GM12891 (cell line): ENCODE data around the gene ELK3.

ENCODE experiments used
- DNase-seq: peaks from one replicate; pipeline ENCODE4 v3.0.0; 2011; ENCODE audit warnings: low spot score; ENCODE audit not compliant: insufficient read length
- FAIRE-seq: peaks from 2 replicates; lab custom pipeline; 2011; peaks lifted over from hg19 to GRCh38; lab: Jason Lieb, UNC
- PAX5 ChIP-seq: IDR thresholded peaks from 2 replicates; pipeline ENCODE4 v1.6.1; 2011; ENCODE audit warnings: low read length, moderate library complexity, mild to moderate bottlenecking; ENCODE audit not compliant: insufficient read depth, severe bottlenecking
- POLR2A ChIP-seq: IDR thresholded peaks from 2 replicates; pipeline ENCODE4 v1.6.1; 2011; ENCODE audit warnings: low read depth, low read length, control low read depth
- POLR2AphosphoS5 ChIP-seq: IDR thresholded peaks from 2 replicates; pipeline ENCODE4 v1.6.1; 2011; ENCODE audit warnings: low read depth, low read length, control low read depth
- POU2F2 ChIP-seq: IDR thresholded peaks from 2 replicates; pipeline ENCODE4 v1.6.1; 2011; ENCODE audit warnings: low read depth, mild to moderate bottlenecking, control low read depth, low read length, moderate library complexity
- SPI1 ChIP-seq: IDR thresholded peaks from 2 replicates; pipeline ENCODE4 v1.6.1; 2011; ENCODE audit warnings: low read depth, low read length, control low read depth
- TAF1 ChIP-seq: IDR thresholded peaks from 2 replicates; pipeline ENCODE4 v1.6.1; 2011; ENCODE audit warnings: low read depth, low read length, control low read depth

Gene ELK3

DNA sequence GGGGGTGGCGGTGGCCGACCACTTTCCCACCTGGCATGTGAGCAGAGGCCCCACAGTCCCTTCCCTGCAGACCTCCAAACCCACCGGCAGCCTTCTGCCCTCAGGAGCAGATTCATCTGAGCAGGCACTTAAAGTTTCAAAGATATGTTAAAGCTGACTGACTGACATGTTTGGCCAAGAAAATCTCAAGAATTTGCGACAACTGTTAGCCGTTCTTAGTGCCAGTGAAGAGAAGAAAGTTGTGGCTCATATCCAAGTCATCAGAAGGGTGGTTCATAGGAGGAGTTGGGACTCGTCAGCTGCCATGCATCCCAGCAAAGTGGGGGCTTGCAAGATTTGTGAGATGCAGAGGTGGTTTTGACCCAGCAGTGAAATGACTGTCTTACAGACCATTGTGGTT is 27.2 kb downstream of the ELK3 start:
- DNase-seq: no peak
- no peak for FAIRE-seq

DNA sequence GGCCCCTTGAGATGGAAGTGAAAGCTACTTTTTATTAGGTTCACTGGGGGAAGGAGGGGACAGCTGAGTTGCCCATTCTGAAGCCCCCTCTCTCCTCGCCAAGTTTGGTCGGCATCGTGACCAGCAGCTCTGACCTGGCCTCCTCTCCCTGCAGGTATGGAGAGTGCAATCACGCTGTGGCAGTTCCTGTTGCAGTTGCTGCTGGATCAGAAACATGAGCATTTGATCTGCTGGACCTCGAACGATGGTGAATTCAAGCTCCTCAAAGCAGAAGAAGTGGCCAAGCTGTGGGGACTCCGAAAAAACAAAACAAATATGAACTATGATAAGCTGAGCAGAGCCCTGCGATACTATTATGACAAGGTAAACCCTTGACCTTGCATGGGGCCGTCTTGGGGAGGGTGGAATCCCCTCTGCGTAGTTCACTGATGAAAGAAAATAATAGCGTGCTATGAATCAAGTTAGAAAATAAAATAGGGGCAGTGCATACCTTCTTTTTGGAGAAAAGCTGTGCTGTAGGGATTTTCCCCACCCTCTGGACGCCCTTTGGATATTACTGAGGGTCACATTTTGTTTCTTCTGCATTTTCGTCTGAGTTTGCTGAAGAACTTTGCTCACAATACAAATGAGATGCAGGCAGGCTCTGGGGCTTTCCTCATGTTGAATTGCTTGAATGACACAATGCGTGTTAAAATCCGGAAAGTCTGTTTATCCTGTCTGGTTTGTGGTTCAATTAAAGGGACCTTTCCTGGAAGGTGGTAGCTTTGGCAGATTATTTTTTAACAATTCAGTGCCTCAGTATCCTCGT is 29.4 kb downstream of the ELK3 start:
- no peak for FAIRE-seq
- no peak for DNase-seq
- TF ChIP-seq PAX5 (no peak), POLR2A (no peak), TAF1 (no peak), SPI1 (no peak), POLR2AphosphoS5 (no peak), POU2F2 (no peak)

More for the DNA sequence above, 27.2 kb downstream of the ELK3 start:
- TF ChIP-seq TAF1 (no peak), POLR2A (no peak), PAX5 (no peak), POLR2AphosphoS5 (no peak), SPI1 (no peak), POU2F2 (no peak)

DNA sequence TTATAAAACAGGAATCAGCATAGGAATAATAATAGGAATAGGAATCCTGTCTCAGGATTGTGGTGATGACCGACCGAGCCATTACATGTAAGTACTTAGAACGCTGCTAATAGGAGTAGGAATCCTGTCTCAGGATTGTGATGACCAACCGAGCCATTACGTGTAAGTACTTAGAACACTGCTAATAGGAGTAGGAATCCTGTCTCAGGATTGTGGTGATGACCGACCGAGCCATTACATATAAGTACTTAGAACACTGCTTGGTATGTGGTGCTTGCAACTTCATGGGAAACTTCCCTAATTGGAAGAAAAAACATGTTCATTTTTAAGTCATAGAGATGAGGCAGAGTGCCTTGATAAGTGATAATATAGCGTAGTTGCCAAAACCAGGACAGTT is 30.0 kb downstream of the ELK3 start:
- FAIRE-seq (no peak), DNase-seq (no peak)
- TF ChIP-seq POU2F2 (no peak), POLR2A (no peak), POLR2AphosphoS5 (no peak), TAF1 (no peak), PAX5 (no peak), SPI1 (no peak)

DNA sequence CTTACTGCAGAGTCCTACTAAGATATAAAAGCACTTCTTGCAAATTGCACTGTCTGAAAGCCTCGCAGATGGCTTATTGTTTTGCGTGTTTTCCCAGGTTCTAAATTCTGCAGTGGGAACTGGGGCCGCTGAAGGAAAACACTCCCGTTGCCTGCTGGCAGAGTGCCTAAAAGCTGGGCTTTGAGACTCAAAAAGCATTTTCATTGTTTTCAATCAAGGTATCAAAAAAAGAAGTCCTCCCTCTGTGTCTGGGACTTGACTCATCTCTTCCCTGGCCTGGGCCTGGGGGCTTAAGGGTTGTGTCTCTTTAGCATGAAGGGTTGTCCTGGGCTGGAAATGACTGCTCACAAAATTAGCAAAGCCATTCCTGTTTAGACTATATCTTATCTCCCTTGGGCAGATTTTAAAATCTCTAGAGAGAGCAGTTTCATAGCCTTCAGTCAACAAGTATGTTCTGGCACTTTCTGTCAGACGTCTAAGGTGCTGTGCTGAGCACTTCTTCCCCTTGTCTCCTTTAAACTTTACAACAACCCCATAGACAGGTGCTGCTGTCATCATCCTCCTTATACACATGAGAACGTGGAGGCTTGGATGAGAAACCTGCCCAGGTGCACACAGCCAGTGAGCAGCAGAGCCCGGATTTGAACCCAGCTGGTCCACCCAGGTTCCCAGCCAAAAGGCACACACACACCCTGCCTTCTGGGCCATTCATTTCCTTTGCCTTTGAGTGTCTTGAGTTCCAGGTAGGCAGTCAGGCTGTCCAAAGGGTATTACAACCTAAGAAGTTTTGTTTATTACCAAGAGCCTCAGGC is 31.1 kb downstream of the ELK3 start:
- TF ChIP-seq SPI1: no peak
- no peak for TF ChIP-seq POU2F2
- no peak for TF ChIP-seq PAX5
- TF ChIP-seq POLR2A: no peak
- TF ChIP-seq TAF1: no peak
- TF ChIP-seq POLR2AphosphoS5: no peak
- no peak for FAIRE-seq
- DNase-seq: no peak

DNA sequence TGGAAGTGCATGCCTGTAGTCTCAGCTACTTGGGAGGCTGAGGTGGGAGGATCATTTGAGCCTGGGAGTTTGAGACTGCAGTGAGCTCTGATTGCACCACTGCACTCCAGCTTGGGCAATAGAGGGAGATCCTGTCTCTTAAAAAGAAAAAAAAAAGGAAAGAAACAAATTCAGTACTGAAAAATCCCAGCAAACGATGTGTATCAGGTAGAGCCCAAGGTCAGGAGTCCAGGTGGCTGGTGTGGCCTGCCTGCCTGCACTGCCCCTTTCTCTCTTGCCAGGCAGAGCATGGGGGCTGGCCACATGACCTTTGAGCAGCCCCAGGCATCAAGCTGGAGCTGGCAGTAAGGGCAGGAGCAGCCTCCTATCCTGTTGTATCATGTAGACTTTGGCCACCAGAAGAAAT is 31.8 kb downstream of the ELK3 start:
- TF ChIP-seq PAX5 (no peak), POLR2A (no peak), TAF1 (no peak), POU2F2 (no peak)
- DNase-seq (no peak), FAIRE-seq (no peak)

DNA sequence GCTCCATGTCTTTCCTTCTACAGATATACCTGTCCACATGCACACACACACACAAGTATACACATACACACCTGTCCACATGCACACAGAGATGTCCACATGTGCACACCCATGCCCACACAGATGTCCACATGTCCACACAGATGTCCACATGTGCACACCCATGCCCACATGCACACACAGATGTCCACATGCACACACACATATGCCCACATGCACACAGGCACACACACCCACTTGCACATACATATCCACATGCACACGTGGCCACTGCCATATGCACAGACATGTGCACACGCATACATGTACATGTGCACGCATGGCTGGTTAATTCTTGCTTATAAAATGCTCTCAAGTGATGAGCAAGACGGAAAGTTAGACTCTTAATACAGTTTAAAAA is 32.2 kb downstream of the ELK3 start:
- no peak for TF ChIP-seq POLR2A
- no peak for TF ChIP-seq SPI1
- no peak for TF ChIP-seq POU2F2
- no peak for FAIRE-seq
- DNase-seq: no peak

DNA sequence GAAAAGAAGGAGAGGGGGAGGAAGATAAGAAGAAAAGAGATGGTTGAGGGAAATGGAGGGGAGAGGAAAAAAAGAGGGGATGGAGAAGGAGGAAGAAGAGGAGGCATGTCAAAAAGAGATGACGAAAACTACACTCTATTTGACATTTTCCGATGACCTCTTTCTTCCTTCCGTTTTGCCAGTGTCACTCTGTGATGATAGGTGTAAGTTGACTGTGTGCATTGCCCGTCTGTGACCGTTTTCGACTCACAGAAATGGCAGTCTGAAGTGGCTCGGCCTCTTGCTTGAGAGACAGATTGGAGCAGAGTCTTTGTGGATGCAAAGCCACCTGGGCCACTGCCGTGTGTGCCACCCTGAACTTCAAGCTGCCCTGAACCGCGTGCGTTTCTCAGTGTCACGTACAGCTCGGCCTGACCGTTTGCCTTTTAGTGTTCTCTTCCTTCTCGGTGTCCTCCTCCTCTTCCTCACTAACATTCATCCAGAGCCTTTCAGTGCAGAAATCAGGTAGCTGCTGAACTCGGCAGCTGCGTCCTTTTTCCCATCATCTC is 32.7 kb downstream of the ELK3 start:
- no peak for DNase-seq
- TF ChIP-seq SPI1 (no peak), PAX5 (no peak), POLR2AphosphoS5 (no peak), POLR2A (no peak), TAF1 (no peak), POU2F2 (no peak)
- no peak for FAIRE-seq

DNA sequence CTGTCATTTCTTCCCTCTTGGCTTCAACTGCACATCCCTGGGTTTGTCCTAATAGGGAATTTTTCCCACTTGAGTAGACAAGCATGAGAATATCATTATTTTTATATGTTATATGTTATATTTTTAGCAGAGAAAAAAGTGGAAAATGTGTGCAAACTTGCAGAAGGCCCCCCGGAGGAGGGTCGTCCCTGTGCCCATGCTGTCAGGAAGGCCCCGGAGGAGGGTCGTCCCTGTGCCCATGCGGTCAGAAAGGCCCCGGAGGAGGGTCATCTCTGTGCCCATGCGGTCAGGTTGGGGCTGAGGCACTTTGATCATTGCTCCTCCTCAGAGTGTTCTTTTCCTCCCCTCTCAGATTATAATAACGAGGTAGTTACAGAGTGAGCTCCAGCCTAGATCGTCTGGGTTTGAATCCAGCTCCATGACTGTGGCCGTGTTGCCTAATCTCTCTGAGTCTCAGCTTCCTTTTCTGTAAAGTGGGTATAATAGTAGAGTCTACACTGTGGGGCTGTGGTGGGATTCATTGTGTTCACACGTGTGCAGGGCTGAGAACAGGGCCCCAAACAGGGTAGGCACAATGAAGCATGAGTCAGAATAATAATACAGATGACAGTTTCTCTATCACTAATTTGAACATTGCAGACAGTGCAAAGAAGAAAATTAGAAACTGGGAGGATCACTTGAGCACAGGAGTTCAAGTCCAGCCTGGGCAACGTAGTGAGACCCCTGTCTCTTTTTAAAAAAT is 33.4 kb downstream of the ELK3 start:
- no peak for TF ChIP-seq POLR2AphosphoS5
- no peak for TF ChIP-seq POLR2A
- TF ChIP-seq PAX5: no peak
- no peak for TF ChIP-seq POU2F2
- no peak for TF ChIP-seq TAF1
- DNase-seq (no peak), FAIRE-seq (no peak)

DNA sequence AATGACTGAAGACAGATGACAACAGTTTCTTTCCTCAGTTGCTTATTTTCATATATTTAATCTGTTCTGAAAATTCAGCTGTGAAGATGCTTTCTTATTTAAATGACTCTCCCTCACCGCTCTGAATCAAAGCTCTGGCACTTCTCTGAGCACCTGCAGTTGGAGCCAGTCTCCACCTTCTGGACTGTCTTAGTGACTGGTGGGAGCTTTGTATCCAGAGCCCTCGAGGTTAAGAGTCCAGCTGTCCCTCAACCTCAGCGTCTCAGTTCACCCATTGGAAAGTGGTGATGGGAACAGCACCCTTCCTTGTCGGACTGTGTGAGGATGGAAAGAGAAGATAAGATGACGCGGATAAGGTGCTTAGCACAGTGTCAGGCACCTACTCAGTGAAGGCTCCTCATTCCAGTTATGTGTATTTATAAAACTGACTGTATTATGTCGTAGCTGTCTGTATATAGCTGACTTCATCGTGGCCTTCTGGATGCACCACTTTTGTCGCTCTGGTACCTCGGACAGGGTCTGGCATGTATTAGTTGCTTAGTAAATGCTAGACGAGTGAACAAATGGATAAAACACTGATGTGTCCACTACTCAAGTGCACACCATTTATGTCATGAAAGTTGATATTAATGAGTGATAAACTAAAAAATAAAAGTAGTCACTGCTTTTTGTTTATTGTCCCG is 34.5 kb downstream of the ELK3 start:
- FAIRE-seq (no peak), DNase-seq (no peak)
- TF ChIP-seq POLR2AphosphoS5 (no peak), SPI1 (no peak), PAX5 (no peak), TAF1 (no peak), POU2F2 (no peak), POLR2A (no peak)
